Activated CD4-positive, alpha-beta T cell treated with anti-CD3 and anti-CD28 coated beads, Interleukin-2, amount 50 U/mL, for 16 hours (primary cell): Measurements from ENCODE around the gene LGALS9B.
"Not testable (repeated sequence)": the region's sequence is repeated elsewhere in the genome, so short reads cannot be mapped to it uniquely, and the experiment has no call there.

Experiments used
- DNase-seq: peaks from one replicate; pipeline ENCODE4 v3.0.0-alpha.2; 2020

LGALS9B gene

DNA sequence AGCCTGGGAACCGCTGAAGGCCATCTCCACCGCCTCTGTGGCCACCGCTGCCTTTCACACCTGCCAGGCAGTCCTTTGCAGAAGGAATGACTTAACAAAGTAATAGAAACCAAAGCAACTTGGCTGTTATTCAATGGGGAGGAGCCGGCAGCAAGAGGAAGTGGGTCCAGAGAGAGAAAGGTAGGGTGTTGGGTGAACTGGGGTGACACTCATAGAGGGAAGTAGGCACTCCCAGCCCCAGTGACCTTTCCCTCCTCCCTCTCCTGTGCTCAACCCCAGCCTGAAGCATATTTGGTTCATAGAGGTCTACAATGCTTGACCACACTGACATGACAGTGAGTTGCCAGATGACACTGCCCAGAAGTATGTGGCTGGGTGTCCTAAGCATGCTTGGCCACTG is at the start of gene LGALS9B:
Gene LGALS9B, minus strand, starts transcription at position 93 of the 400 bp plus-strand sequence. Its CDS starts 69 bp downstream, at position 24.
- not testable (repeated sequence) for DNase-seq

DNA sequence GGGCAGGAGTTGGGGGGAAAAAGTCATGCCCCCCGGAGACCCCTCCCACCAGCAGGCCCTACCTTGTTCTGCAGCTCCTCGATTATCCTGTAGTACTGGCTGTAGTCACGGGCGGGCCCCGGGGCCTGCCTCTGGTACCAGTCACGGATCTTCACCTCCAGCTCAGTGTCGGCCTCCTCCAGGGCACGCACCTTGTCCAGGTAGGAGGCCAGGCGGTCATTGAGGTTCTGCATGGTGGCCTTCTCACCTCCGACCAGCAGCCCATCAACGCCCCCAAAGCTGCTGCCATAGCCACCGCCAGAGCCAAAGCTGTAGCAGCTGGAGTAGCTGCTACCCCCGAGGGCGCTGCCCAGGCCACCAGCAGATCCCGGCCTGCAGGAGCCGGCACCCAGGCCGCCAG is 49.6 kb upstream of the LGALS9B start:
- not testable (repeated sequence) for DNase-seq

GRCh38 chr17:20515099-20515498 is 47.8 kb upstream of the LGALS9B start:
- not testable (repeated sequence) for DNase-seq

GRCh38 chr17:20513539-20513938 is 46.2 kb upstream of the LGALS9B start:
- not testable (repeated sequence) for DNase-seq

DNA sequence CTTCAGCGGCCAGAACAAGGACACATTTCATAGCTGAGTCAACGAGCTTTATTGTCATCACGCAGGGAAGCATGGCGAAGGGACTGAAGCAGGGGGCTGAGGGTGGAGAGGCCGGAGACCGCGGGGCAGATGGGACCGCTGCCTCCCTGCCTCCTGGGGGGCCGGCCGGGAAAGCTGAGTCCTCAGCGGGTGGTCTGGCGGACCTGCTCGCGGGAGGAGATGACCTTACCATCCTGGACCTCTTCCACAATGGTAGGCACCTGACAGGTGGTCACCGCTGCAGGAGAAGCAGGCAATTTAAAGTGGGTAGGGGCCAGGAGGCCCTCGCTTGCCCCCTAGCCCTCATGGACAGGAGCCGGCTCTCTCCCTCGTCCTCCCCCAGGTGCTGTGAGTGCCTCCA is 45.0 kb upstream of the LGALS9B start:
- DNase-seq: not testable (repeated sequence)

- not testable (repeated sequence) for DNase-seq
Observed at GRCh38 chr17:20511778-20512177, 44.4 kb upstream of the LGALS9B start.

DNA sequence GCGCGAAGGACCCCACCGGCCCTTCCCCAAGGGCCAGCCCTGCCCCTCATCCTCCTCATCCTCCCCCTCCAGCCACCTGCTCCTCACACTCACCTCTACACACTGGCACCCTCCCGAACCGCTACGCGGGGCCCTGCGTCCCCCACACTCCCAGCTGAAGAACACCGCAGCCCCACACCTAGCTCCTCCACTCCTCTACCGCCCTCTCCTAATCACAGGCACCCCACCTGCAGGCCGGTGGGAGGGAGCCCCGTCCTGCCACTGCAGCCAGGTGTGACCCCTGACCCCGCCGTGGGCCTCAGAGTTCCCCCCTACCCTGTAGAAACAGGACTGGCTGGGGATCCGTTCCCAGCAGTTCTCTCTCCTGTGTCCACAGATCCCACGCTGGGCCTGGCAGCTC is 38.0 kb upstream of the LGALS9B start:
- not testable (repeated sequence) for DNase-seq

GRCh38 chr17:20504388-20505066 is 37.2 kb upstream of the LGALS9B start:
- not testable (repeated sequence) for DNase-seq

DNA sequence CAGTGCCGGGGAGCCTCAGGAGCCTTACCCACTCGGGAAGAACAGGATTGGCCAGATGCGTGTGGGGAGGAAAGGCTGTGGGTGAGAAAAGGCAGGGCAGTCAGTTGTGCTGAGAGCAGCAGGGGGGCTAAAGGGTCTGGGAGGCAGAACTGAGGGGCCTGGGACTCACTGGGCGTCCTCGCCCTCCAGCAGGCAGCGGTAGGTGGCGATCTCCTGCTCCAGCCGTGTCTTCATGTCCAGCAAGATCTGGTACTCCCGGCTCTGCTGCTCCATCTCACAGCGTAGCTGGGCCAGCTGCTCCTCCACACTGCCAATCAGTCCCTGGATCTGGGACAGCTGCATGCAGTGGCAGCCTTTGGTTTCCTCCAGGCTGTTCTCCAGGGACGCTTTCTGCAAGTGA is 34.6 kb upstream of the LGALS9B start:
- not testable (repeated sequence) for DNase-seq

DNA sequence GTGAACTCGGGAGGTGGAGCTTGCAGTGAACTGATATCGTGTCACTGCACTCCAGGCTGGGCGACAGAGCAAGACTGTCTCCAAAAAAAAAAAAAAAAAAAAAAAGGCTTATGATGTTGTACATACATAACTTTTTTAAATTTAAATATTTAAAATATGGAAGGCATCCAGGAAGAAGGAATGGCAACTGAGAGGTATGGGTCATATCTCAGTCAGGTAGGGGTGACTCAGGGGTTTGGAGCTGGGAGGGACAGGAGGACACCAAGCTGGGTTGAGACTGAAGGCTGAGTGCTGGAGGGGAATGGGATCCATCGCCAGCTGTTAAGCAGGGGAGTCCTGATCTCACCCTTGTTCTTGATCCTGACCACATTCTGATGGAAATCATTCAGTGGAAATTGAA is 33.0 kb upstream of the LGALS9B start:
- not testable (repeated sequence) for DNase-seq

GRCh38 chr17:20495420-20495819 is 28.1 kb upstream of the LGALS9B start:
- DNase-seq: not testable (repeated sequence)

DNA sequence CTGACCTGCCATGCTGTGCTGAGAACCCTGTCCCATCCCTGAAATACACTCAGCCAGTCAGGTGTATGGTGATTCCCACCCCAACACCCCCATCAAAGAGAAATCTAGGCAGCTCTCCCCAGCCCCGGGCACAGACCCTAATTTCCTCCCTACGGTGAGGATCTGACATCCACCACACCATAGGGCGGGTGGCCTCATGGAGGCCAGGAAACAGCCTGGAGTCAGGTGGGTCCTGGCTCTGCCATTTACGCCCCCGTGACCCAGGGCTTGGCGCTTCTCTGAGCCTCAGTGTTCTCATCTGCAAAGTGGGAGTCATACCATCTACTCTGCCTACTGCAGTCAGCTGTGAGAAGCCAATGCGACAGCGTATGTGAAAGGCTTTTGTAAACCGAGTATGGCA is 27.4 kb upstream of the LGALS9B start:
- DNase-seq: not testable (repeated sequence)

- not testable (repeated sequence) for DNase-seq
Observed at GRCh38 chr17:20494147-20494546, 26.8 kb upstream of the LGALS9B start.

DNA sequence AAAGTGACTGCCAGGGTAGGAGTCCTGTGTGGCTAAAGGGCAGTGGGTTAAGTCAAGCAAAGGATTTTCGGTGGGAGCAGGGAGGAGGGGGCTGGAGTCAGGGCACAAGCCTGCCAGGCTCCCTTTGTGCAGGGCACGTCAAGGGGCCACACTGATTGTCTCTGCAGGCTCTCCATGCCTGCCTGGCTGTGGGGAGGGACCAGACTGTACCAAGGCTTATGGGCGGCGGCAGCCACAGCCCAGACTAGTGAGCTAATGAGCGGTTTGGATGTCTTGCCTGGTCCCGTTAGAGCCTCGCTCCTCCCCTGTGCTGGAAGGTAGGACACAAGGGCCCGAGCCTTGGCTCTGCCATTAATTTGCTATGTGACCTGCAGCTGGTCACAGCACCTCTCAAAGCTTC is 25.6 kb upstream of the LGALS9B start:
- DNase-seq: not testable (repeated sequence)

GRCh38 chr17:20492099-20492498 is 24.8 kb upstream of the LGALS9B start:
- DNase-seq: not testable (repeated sequence)

DNA sequence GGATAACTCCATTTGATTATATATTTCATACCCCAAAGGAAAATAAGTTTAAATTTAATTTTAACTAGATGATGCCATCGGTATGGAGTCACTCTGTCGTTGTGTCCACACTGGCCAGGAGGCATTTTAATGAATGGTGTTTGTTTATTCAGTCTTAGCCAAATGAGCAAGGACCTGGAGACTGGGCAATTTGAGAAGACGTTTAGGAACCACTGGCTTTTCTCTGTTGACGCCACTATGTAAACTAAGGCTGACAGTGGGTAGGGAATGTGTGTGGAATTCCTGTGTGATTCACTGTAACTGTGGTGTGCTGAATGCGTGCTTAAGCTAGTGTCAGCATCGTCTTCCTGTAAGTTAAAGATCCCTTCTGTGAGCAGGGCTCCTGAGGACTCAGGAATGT is 17.6 kb upstream of the LGALS9B start:
- DNase-seq: not testable (repeated sequence)

DNA sequence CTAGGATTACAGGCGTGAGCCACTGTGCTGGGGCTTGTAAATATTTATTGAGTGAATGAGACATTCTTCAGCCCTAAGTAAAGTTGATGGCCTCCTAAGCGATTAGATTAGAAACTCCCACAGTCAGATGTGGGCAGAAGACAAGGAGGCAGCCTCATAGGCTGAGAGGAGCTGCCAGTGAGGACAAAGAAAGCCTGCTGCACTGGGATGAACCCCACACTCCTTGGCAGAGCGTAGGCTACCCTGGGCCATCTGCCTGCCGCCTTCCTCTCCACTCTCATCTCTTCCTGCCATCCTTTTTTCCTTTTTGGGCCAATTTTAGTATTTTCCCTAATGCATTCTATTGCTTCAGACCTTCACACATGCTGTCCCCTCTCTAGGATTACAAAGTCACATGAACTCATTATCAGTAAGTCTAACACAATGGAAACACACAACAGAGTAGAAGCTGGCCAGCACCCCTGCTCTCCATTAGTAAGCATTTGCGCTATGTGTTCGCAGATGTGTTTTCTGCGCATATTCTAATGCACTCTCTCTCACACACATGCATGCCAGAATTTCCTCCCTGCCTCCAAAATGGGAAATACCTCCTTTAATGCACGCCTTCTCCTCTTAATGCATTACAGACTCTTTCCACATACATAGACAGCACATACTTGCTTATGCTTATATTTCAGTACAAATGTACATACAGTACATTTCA is 12.7 kb upstream of the LGALS9B start:
- not testable (repeated sequence) for DNase-seq

GRCh38 chr17:20477398-20478071 is 10.2 kb upstream of the LGALS9B start:
- not testable (repeated sequence) for DNase-seq

- not testable (repeated sequence) for DNase-seq
Observed at GRCh38 chr17:20475137-20475831, 7.9 kb upstream of the LGALS9B start.

GRCh38 chr17:20474081-20474480 is 6.7 kb upstream of the LGALS9B start:
- DNase-seq: not testable (repeated sequence)

- DNase-seq: not testable (repeated sequence)
Observed at GRCh38 chr17:20469946-20470345, 2.6 kb upstream of the LGALS9B start.

DNA sequence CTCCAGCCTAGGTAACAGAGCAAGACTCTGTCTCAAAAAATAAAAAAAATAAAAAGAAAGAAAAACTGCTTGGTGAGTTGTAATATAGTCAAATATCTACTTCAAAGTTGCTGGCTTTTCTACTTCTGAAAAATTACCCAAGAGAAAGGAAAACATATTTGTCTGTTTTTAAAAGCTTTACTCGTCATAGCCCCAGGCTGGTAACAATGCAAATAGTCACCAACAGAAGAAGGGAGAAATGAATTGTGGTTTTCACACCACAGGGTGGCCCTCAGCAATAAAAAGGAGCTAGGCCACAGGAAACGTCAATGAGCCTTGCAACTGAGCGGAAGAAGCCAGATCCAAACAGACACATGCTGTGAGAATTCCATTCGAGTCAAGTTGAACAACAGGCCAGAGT is 1.8 kb upstream of the LGALS9B start:
- not testable (repeated sequence) for DNase-seq

DNA sequence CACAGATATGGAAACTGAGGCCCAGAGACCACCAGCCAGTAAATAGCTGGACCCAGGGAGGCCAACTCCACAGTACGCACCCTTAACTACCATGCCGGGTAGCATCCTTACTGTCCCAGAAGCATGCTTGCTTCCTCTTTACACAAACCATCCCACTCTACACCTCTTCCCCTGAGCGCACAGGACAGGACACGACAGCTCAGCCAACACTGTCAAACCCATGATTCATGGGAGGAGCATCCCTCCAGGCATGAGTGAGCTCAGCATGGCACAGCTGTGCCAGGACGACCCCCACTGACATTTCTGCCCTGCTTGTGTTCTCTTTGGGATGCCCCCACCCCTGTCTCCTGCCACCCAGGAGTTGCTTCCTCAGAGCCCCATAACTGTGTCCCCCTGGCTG is 340 bp downstream of the LGALS9B start:
- DNase-seq: not testable (repeated sequence)
